WTC11 (cell line): ENCODE results near the gene EME1. TPM values are rescaled to one million over a fixed set of nuclear protein-coding genes. Genes with fewer than 3 reads are reported as not detected.

Experiments
- ATAC-seq: fragments of 200-7000 bp; cut with Tn5 transposase; 2 replicates; pipeline ENCODE4 v1.10.0; 2021; ENCODE audit warnings: mild to moderate bottlenecking, moderate library complexity
- CTCF ChIA-PET: fragments of 300-600 bp; sonication (Branson Sonifier 250); formaldehyde crosslinking; loops from one replicate; lab custom pipeline; 2021; ENCODE audit warnings: antibody characterized with exemption; lab: Charles Lee
- POLR2A ChIA-PET: fragments of 350-600 bp; sonication (Branson Sonifier 250); formaldehyde crosslinking; loops from one replicate; lab custom pipeline; 2021; ENCODE audit warnings: antibody characterized with exemption; lab: Charles Lee
- DNase-seq: peaks from one replicate; pipeline ENCODE4 v3.0.0; 2021; ENCODE audit warnings: low spot score
- H3K27ac Mint-ChIP-seq: 2 replicates; pipeline ENCODE4 v1.8.0; 2021; ENCODE audit warnings: mixed read lengths
- H3K27me3 Mint-ChIP-seq: 2 replicates; pipeline ENCODE4 v1.8.0; 2021; ENCODE audit warnings: low read depth, mild to moderate bottlenecking, moderate library complexity, mixed read lengths
- H3K36me3 Mint-ChIP-seq: 2 replicates; pipeline ENCODE4 v1.8.0; 2021; ENCODE audit warnings: mixed read lengths
- H3K4me1 Mint-ChIP-seq: 2 replicates; pipeline ENCODE4 v1.8.0; 2022; ENCODE audit warnings: mixed read lengths
- H3K4me3 Mint-ChIP-seq: 2 replicates; pipeline ENCODE4 v1.8.0; 2021; ENCODE audit warnings: mild to moderate bottlenecking, moderate library complexity, mixed read lengths
- H3K9me3 Mint-ChIP-seq: 2 replicates; pipeline ENCODE4 v1.8.0; 2021; ENCODE audit warnings: mixed read lengths
- E2F4 ChIP-seq: sonication (generic); formaldehyde crosslinking; IDR thresholded peaks from 2 replicates; pipeline ENCODE4 v1.8.1; 2022; ENCODE audit warnings: low read depth, mild to moderate bottlenecking, moderate library complexity, missing genetic modification reagents, borderline replicate concordance
- FOXJ3 ChIP-seq: sonication (generic); formaldehyde crosslinking; IDR thresholded peaks from 2 replicates; pipeline ENCODE4 v1.9.0; 2021; ENCODE audit warnings: missing genetic modification reagents, mild to moderate bottlenecking, borderline replicate concordance
- MLX ChIP-seq: sonication (generic); formaldehyde crosslinking; IDR thresholded peaks from 2 replicates; pipeline ENCODE4 v1.8.1; 2023; ENCODE audit warnings: mild to moderate bottlenecking, missing genetic modification reagents, moderate library complexity
- NFE2L1 ChIP-seq: sonication (generic); formaldehyde crosslinking; IDR thresholded peaks from 2 replicates; pipeline ENCODE4 v1.8.1; 2023; ENCODE audit warnings: missing genetic modification reagents
- NR1H2 ChIP-seq: sonication (generic); formaldehyde crosslinking; IDR thresholded peaks from 2 replicates; pipeline ENCODE4 v1.9.0; 2021; ENCODE audit warnings: mild to moderate bottlenecking, moderate library complexity, missing genetic modification reagents
- NR2C2 ChIP-seq: sonication (generic); formaldehyde crosslinking; IDR thresholded peaks from 2 replicates; pipeline ENCODE4 v1.8.0; 2022; ENCODE audit warnings: mild to moderate bottlenecking, missing genetic modification reagents
- RELA ChIP-seq: sonication (generic); formaldehyde crosslinking; IDR thresholded peaks from 2 replicates; pipeline ENCODE4 v1.8.1; 2022; ENCODE audit warnings: missing genetic modification reagents, mild to moderate bottlenecking, borderline replicate concordance
- SMAD3 ChIP-seq: sonication (generic); formaldehyde crosslinking; IDR thresholded peaks from 2 replicates; pipeline ENCODE4 v1.8.0; 2022; ENCODE audit warnings: missing genetic modification reagents, mild to moderate bottlenecking, borderline replicate concordance
- SMAD4 ChIP-seq: sonication (generic); formaldehyde crosslinking; IDR thresholded peaks from 2 replicates; pipeline ENCODE4 v1.8.0; 2022; ENCODE audit warnings: mild to moderate bottlenecking, missing genetic modification reagents
- STAT6 ChIP-seq: sonication (generic); formaldehyde crosslinking; conservative IDR thresholded peaks from 2 replicates; pipeline ENCODE4 v1.8.1; 2023; ENCODE audit warnings: mild to moderate bottlenecking, low read depth, missing genetic modification reagents, moderate library complexity
- TEAD1 ChIP-seq: sonication (generic); formaldehyde crosslinking; IDR thresholded peaks from 2 replicates; pipeline ENCODE4 v1.8.0; 2022; ENCODE audit warnings: mild to moderate bottlenecking, missing genetic modification reagents
- TEAD4 ChIP-seq: sonication (generic); formaldehyde crosslinking; IDR thresholded peaks from 2 replicates; pipeline ENCODE4 v1.8.0; 2022; ENCODE audit warnings: mild to moderate bottlenecking, missing genetic modification reagents
- TP53 ChIP-seq: sonication (generic); formaldehyde crosslinking; IDR thresholded peaks from 2 replicates; pipeline ENCODE4 v1.8.1; 2023; ENCODE audit warnings: mild to moderate bottlenecking, missing genetic modification reagents
- USF2 ChIP-seq: sonication (generic); formaldehyde crosslinking; IDR thresholded peaks from 2 replicates; pipeline ENCODE4 v1.8.1; 2023; ENCODE audit warnings: mild to moderate bottlenecking, missing genetic modification reagents, moderate library complexity
- ZNF671 ChIP-seq: fragments of 250-450 bp; sonication (Bioruptor Pico); IDR thresholded peaks from 2 replicates; pipeline ENCODE4 v1.8.0; 2021; ENCODE audit warnings: mild to moderate bottlenecking
- total RNA-seq: library from RNA; stranded (reverse); gene quantifications from 3 replicates; pipeline ENCODE4 v1.2.3, GENCODE V29; 2021
- TF ChIP-seq, protein P1 (sequence below): fragments of 250-450 bp; sonication (Bioruptor Pico); IDR thresholded peaks from 2 replicates; pipeline ENCODE4 v1.8.0; 2021; ENCODE audit warnings: mild to moderate bottlenecking
- TF ChIP-seq, protein P2 (sequence below): sonication (generic); formaldehyde crosslinking; IDR thresholded peaks from 2 replicates; pipeline ENCODE4 v1.8.1; 2023; ENCODE audit warnings: mild to moderate bottlenecking, missing genetic modification reagents
- TF ChIP-seq, protein P3 (sequence below): sonication (generic); formaldehyde crosslinking; IDR thresholded peaks from 2 replicates; pipeline ENCODE4 v1.8.1; 2022; ENCODE audit warnings: mild to moderate bottlenecking, moderate library complexity, missing genetic modification reagents

EME1 gene
- total RNA-seq, 1 experiment from 2014 or later: 24.9 TPM

GRCh38 chr17:50355336-50355700, 17.7 kb upstream of the EME1 start (continued):
- TF ChIP-seq, protein P1, sequence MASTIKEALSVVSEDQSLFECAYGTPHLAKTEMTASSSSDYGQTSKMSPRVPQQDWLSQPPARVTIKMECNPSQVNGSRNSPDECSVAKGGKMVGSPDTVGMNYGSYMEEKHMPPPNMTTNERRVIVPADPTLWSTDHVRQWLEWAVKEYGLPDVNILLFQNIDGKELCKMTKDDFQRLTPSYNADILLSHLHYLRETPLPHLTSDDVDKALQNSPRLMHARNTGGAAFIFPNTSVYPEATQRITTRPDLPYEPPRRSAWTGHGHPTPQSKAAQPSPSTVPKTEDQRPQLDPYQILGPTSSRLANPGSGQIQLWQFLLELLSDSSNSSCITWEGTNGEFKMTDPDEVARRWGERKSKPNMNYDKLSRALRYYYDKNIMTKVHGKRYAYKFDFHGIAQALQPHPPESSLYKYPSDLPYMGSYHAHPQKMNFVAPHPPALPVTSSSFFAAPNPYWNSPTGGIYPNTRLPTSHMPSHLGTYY (CRISPR knock-in tag): no peak
- no peak for TF ChIP-seq MLX (CRISPR knock-in tag)
- no peak for TF ChIP-seq STAT6
- no peak for TF ChIP-seq ZNF671 (CRISPR knock-in tag)

GRCh38 chr17:50355701-50356341, 17.2 kb upstream of the EME1 start:
- Mint-ChIP-seq H3K27me3 (no peaks in the 10 kb centered on the region), H3K9me3 (no peaks in the 10 kb centered on the region), H3K27ac (no peak overlapping the region), H3K36me3 (peaks cover 35% of the 10 kb centered on the region)
- no peak for ATAC-seq
- TF ChIP-seq RELA (CRISPR knock-in tag) (no peak), SMAD4 (no peak), NR1H2 (CRISPR knock-in tag) (no peak), NR2C2 (CRISPR knock-in tag) (no peak), SMAD3 (no peak), TEAD1 (CRISPR knock-in tag) (no peak), FOXJ3 (CRISPR knock-in tag) (no peak), E2F4 (no peak)
- TF ChIP-seq, protein P2, sequence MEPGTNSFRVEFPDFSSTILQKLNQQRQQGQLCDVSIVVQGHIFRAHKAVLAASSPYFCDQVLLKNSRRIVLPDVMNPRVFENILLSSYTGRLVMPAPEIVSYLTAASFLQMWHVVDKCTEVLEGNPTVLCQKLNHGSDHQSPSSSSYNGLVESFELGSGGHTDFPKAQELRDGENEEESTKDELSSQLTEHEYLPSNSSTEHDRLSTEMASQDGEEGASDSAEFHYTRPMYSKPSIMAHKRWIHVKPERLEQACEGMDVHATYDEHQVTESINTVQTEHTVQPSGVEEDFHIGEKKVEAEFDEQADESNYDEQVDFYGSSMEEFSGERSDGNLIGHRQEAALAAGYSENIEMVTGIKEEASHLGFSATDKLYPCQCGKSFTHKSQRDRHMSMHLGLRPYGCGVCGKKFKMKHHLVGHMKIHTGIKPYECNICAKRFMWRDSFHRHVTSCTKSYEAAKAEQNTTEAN (CRISPR knock-in tag): no peak
- TF ChIP-seq, all 79 proteins: peak for 0
- ChIA-PET POLR2A (no interaction called here), CTCF (no interaction called here)
- H3K4me1 Mint-ChIP-seq: no peaks in the 10 kb centered on the region
- no peak for DNase-seq
- no peak overlapping the region for H3K4me3 Mint-ChIP-seq

DNA sequence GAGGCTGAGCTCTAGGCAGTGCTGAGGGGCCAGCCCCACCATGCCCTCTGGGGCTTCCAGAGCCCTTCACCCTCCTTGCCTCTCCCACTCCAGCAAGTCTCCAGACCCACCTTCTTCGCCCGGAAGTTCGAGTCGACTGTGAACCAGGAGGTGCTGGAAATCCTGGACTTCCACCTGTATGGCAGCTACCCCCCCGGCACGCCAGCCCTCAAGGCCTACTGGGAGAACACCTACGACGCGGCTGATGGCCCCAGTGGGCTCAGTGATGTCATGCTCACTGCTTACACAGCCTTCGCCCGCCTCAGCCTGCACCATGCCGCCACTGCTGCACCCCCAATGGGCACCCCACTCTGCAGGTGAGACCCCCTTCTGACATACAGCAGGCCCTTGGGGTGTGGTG, 16.6 kb upstream of the EME1 start:
- H3K36me3 Mint-ChIP-seq: peaks cover 35% of the 10 kb centered on the region
- no peak overlapping the region for H3K4me3 Mint-ChIP-seq
- CTCF ChIA-PET: no interaction called here
- POLR2A ChIA-PET: no interaction called here
- no peak for ATAC-seq
- no peak for DNase-seq
- no peaks in the 10 kb centered on the region for H3K4me1 Mint-ChIP-seq
- H3K9me3 Mint-ChIP-seq: no peaks in the 10 kb centered on the region
- no peaks in the 10 kb centered on the region for H3K27me3 Mint-ChIP-seq
- TF ChIP-seq FOXJ3 (CRISPR knock-in tag) (no peak), USF2 (CRISPR knock-in tag) (no peak), NFE2L1 (no peak), TEAD4 (CRISPR knock-in tag) (no peak), SMAD4 (no peak), TP53 (CRISPR knock-in tag) (no peak), ZNF671 (CRISPR knock-in tag) (no peak)
- TF ChIP-seq, protein P3, sequence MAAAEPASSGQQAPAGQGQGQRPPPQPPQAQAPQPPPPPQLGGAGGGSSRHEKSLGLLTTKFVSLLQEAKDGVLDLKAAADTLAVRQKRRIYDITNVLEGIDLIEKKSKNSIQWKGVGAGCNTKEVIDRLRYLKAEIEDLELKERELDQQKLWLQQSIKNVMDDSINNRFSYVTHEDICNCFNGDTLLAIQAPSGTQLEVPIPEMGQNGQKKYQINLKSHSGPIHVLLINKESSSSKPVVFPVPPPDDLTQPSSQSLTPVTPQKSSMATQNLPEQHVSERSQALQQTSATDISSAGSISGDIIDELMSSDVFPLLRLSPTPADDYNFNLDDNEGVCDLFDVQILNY (CRISPR knock-in tag): no peak
- H3K27ac Mint-ChIP-seq: no peak overlapping the region
